Endothelial cell of umbilical vein (primary cell): ENCODE results near the gene ANKRD23. TPM values are rescaled to one million over a fixed set of nuclear protein-coding genes. Genes with fewer than 3 reads are reported as not detected.

Experiments used
- BruUV-seq: library from RNA; stranded (reverse); fragments of 400-500 nt; replicated peaks from 2 replicates; lab custom pipeline; 2021; lab: Mats Ljungman, UMichigan
- CTCF ChIA-PET: fragments of 300-600, 350-600 bp; sonication (Branson Sonifier 250); formaldehyde crosslinking; loops from one replicate; lab custom pipeline; 2021; ENCODE audit warnings: antibody characterized with exemption, inconsistent platforms; lab: Charles Lee
- POLR2A ChIA-PET: fragments of 300-600, 350-600 bp; sonication (Branson Sonifier 250); formaldehyde crosslinking; loops from one replicate; lab custom pipeline; 2021; ENCODE audit warnings: antibody characterized with exemption, inconsistent platforms; lab: Charles Lee
- DNase-seq: peaks from one replicate; pipeline ENCODE4 v3.0.0-alpha.2; 2011; ENCODE audit warnings: low read depth, low spot score
- FAIRE-seq: peaks from 2 replicates; lab custom pipeline; 2011; peaks lifted over from hg19 to GRCh38; lab: Jason Lieb, UNC
- H2AFZ ChIP-seq: 2 replicates; pipeline ENCODE4 v1.6.0; 2012; ENCODE audit warnings: low read depth, low read length, control low read depth, inconsistent platforms
- H3K27ac ChIP-seq: 2 replicates; pipeline ENCODE4 v1.5.1; 2011; ENCODE audit warnings: low read depth, mild to moderate bottlenecking, control low read depth, low read length, moderate library complexity; ENCODE audit not compliant: insufficient read depth
- H3K27me3 ChIP-seq, 2 experiments: 2 replicates each; pipeline versions ENCODE4 v1.6.0 to v1.6.1; 2011; ENCODE audit warnings: low read length in 2 of 2, mixed read lengths in 1 of 2; ENCODE audit not compliant: control insufficient read depth in 2 of 2, insufficient read depth in 2 of 2
- H3K36me3 ChIP-seq, 2 experiments: 2 replicates in 1 of 2; 3 replicates in 1 of 2; pipeline ENCODE4 v1.5.1; 2011; ENCODE audit warnings: low read length in 2 of 2, mild to moderate bottlenecking in 1 of 2, moderate library complexity in 1 of 2; ENCODE audit not compliant: control insufficient read depth in 2 of 2, insufficient read depth in 2 of 2; ENCODE audit errors: extremely low read depth in 1 of 2
- H3K4me1 ChIP-seq: 3 replicates; pipeline ENCODE4 v1.5.1; 2011; ENCODE audit warnings: mild to moderate bottlenecking, low read length; ENCODE audit not compliant: control insufficient read depth, insufficient read depth; ENCODE audit errors: extremely low read depth
- H3K4me2 ChIP-seq: 2 replicates; pipeline ENCODE4 v1.6.1; 2011; ENCODE audit warnings: low read length, control low read depth, mixed read lengths; ENCODE audit not compliant: insufficient read depth
- H3K4me3 ChIP-seq, 3 experiments: fragments of 200-600 bp in 1 of 3; sonication (generic), shearing (Covaris generic) in 1 of 3; replicated peaks in 1 of 3; 2 replicates each; pipeline ENCODE4 v1.5.1; 2011 to 2016; ENCODE audit warnings: control low read depth in 3 of 3, low read length in 3 of 3, mild to moderate bottlenecking in 2 of 3, inconsistent platforms in 1 of 3, low read depth in 1 of 3, moderate library complexity in 1 of 3; ENCODE audit not compliant: insufficient read depth in 1 of 3
- H3K79me2 ChIP-seq: 2 replicates; pipeline ENCODE4 v1.6.0; 2012; ENCODE audit warnings: low read length, inconsistent platforms; ENCODE audit not compliant: control insufficient read depth, insufficient read depth
- H3K9ac ChIP-seq: replicated peaks from 2 replicates; pipeline ENCODE3; 2011; ENCODE audit warnings: low read length, control low read depth; ENCODE audit not compliant: insufficient read depth; ENCODE audit errors: extremely low read depth
- H3K9me1 ChIP-seq: replicated peaks from 3 replicates; pipeline ENCODE4 v1.6.0; 2011; ENCODE audit warnings: mild to moderate bottlenecking, low read length; ENCODE audit not compliant: control insufficient read depth, insufficient read depth; ENCODE audit errors: extremely low read depth
- H3K9me3 ChIP-seq: replicated peaks from 2 replicates; pipeline ENCODE4 v1.5.1; 2012; ENCODE audit warnings: low read length, inconsistent platforms; ENCODE audit not compliant: control insufficient read depth, insufficient read depth
- H4K20me1 ChIP-seq: replicated peaks from 2 replicates; pipeline ENCODE3; 2011; ENCODE audit warnings: mild to moderate bottlenecking, low read length; ENCODE audit not compliant: control insufficient read depth, insufficient read depth; ENCODE audit errors: extremely low read depth
- EZH2 ChIP-seq: IDR thresholded peaks from 2 replicates; pipeline ENCODE4 v1.6.1; 2012; ENCODE audit warnings: borderline replicate concordance, low read depth, mild to moderate bottlenecking, moderate library complexity, low read length, inconsistent platforms; ENCODE audit not compliant: severe bottlenecking
- FOS ChIP-seq: IDR thresholded peaks from 2 replicates; pipeline ENCODE4 v1.6.1; 2011; ENCODE audit warnings: mild to moderate bottlenecking, low read length, moderate library complexity, borderline replicate concordance; ENCODE audit not compliant: insufficient read depth
- GATA2 ChIP-seq: IDR thresholded peaks from 2 replicates; pipeline ENCODE4 v1.7.0; 2011; ENCODE audit warnings: low read depth, mild to moderate bottlenecking, moderate library complexity, mixed read lengths, low read length; ENCODE audit not compliant: insufficient read length, insufficient read depth
- JUN ChIP-seq: IDR thresholded peaks from 2 replicates; pipeline ENCODE4 v1.6.1; 2011; ENCODE audit warnings: borderline replicate concordance, low read depth; ENCODE audit not compliant: insufficient read length, insufficient read depth
- MAX ChIP-seq: IDR thresholded peaks from 2 replicates; pipeline ENCODE4 v1.6.1; 2011; ENCODE audit not compliant: insufficient read depth, insufficient read length
- MYC ChIP-seq: IDR thresholded peaks from one replicate; pipeline ENCODE4 v1.6.1; 2011; ENCODE audit warnings: mild to moderate bottlenecking, low read depth, low read length
- POLR2A ChIP-seq: IDR thresholded peaks from 2 replicates; pipeline ENCODE4 v1.6.1; 2012; ENCODE audit warnings: low read depth, mild to moderate bottlenecking, control low read depth, low read length
- POLR2AphosphoS5 ChIP-seq: IDR thresholded peaks from 2 replicates; pipeline ENCODE4 v1.6.1; 2012; ENCODE audit warnings: low read depth, mild to moderate bottlenecking, control low read depth, low read length, moderate library complexity; ENCODE audit not compliant: insufficient read depth
- dilution Hi-C: fragments of 300-500 bp; cut with MboI; formaldehyde crosslinking; loops from one replicate; pipeline ENCODE4 v1.15.0; 2019; ENCODE audit warnings: low sequenced_read_pairs; ENCODE audit not compliant: extremely low pct_ligation_motif_present
- intact Hi-C: fragments of 100-400 bp; cut with micrococcal nuclease; formaldehyde crosslinking; loops from one replicate; pipeline ENCODE4 v1.10.0; 2022
- polyA plus RNA-seq, 4 experiments: library from polyadenylated mRNA; depleted of rRNA in 3 of 4; stranded (reverse) in 3 of 4; unstranded in 1 of 4; fragments of >200 nt; gene quantifications; 2 replicates each; pipeline versions ENCODE4 v1.2.1 to v1.2.3, GENCODE V29; 2011 to 2012; ENCODE audit warnings: missing spikeins in 1 of 4
- total RNA-seq: library from RNA; stranded (reverse); gene quantifications from 2 replicates; pipeline ENCODE4 v1.2.3, GENCODE V29; 2021
- TF ChIP-seq, protein P1 (sequence below), 2 donors: IDR thresholded peaks; 1 replicate in 1 of 2; 2 replicates in 1 of 2; pipeline ENCODE4 v1.5.1; 2011; ENCODE audit warnings: low read length in 2 of 2, mild to moderate bottlenecking in 2 of 2, moderate library complexity in 2 of 2, control low read depth in 1 of 2, inconsistent platforms in 1 of 2, low read depth in 1 of 2; ENCODE audit not compliant: insufficient read depth in 1 of 2; ENCODE audit errors: extremely low read depth in 1 of 2

ANKRD23 gene
- total and polyA plus RNA-seq, 2 donors (not counting 3 experiments of a cell fraction or from before 2014, with no cell fraction given): 1.7 to 3.6 TPM

- H3K27ac ChIP-seq: no peak overlapping the region
- H3K4me3 ChIP-seq: no peak overlapping the region
- POLR2A ChIA-PET: no interaction called here
- no peak for TF ChIP-seq MAX
- TF ChIP-seq MYC: no peak
- TF ChIP-seq POLR2AphosphoS5: no peak
- TF ChIP-seq JUN: no peak
- TF ChIP-seq FOS: no peak
- no peak for TF ChIP-seq GATA2
- no peak for TF ChIP-seq EZH2
- TF ChIP-seq, protein P1, sequence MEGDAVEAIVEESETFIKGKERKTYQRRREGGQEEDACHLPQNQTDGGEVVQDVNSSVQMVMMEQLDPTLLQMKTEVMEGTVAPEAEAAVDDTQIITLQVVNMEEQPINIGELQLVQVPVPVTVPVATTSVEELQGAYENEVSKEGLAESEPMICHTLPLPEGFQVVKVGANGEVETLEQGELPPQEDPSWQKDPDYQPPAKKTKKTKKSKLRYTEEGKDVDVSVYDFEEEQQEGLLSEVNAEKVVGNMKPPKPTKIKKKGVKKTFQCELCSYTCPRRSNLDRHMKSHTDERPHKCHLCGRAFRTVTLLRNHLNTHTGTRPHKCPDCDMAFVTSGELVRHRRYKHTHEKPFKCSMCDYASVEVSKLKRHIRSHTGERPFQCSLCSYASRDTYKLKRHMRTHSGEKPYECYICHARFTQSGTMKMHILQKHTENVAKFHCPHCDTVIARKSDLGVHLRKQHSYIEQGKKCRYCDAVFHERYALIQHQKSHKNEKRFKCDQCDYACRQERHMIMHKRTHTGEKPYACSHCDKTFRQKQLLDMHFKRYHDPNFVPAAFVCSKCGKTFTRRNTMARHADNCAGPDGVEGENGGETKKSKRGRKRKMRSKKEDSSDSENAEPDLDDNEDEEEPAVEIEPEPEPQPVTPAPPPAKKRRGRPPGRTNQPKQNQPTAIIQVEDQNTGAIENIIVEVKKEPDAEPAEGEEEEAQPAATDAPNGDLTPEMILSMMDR (IDR thresholded peaks at IDR 0.05; ENCODE audit: extremely low read depth in 1 of 2, insufficient read depth in 1 of 2, low read depth in 1 of 2, low read length in 2 of 2): no peak
- TF ChIP-seq POLR2A: no peak
- H3K79me2 ChIP-seq: peaks cover 6% of the 10 kb centered on the region
- FAIRE-seq (no peak), DNase-seq (no peak)
- H3K27me3 ChIP-seq: no peaks in the 10 kb centered on the region
- no peak overlapping the region for H2AFZ ChIP-seq
- intact Hi-C loops: no loop called here
- H3K36me3 ChIP-seq: peaks cover 0 to 12% of the 10 kb centered on the region in 2 experiments
- BruUV-seq: no TSS peak
- no peak overlapping the region for H3K4me2 ChIP-seq
- no peaks in the 10 kb centered on the region for H3K9me1 ChIP-seq
- CTCF ChIA-PET: no interaction called here
- H3K9me3 ChIP-seq: no peaks in the 10 kb centered on the region
- H3K9ac ChIP-seq: no peak overlapping the region
- H3K4me1 ChIP-seq: peaks cover under 1% of the 10 kb centered on the region
- H4K20me1 ChIP-seq: no peaks in the 10 kb centered on the region
- dilution Hi-C loops: no loop called here
Observed at GRCh38 chr2:96822786-96823185, 21.0 kb downstream of the ANKRD23 start.
